Upper lobe of right lung (tissue), 1 donor: ENCODE data around the gene EXOC6. TPM values are rescaled to one million over a fixed set of nuclear protein-coding genes. Genes with fewer than 3 reads are reported as not detected.
A peak's percentile ranks its signal among the peaks of the same experiment; 100 is the strongest.

Experiments
- ATAC-seq: fragments of 200-7000 bp; cut with Tn5 transposase; one replicate; pipeline ENCODE4 v1.9.1; 2020; ENCODE audit warnings: mild to moderate bottlenecking, moderate library complexity
- DNase-seq: peaks from one replicate; pipeline ENCODE4 v3.0.0-alpha.2; 2020
- H3K27ac ChIP-seq: fragments of 200-600 bp; one replicate; pipeline ENCODE4 v1.8.0; 2022
- H3K27me3 ChIP-seq: fragments of 200-600 bp; one replicate; pipeline ENCODE4 v1.8.0; 2022; ENCODE audit warnings: mild to moderate bottlenecking
- H3K36me3 ChIP-seq: fragments of 200-600 bp; one replicate; pipeline ENCODE4 v1.8.0; 2022
- H3K4me1 ChIP-seq: fragments of 200-600 bp; one replicate; pipeline ENCODE4 v1.8.0; 2022
- H3K4me3 ChIP-seq: fragments of 200-600 bp; one replicate; pipeline ENCODE4 v1.8.0; 2022; ENCODE audit warnings: mild to moderate bottlenecking
- H3K9me3 ChIP-seq: fragments of 200-600 bp; one replicate; pipeline ENCODE4 v1.8.0; 2022
- intact Hi-C: fragments of 100-400 bp; cut with DNase I; formaldehyde crosslinking; loops from one replicate; pipeline ENCODE4 v1.11.0; 2022
- total RNA-seq: library from RNA; stranded (reverse); fragmentation: NEBNext Ultra II Directional; extraction: Animal tissue kit (Norgen Biotek cat#: 25700); gene quantifications from one replicate; pipeline ENCODE4 v1.2.1, GENCODE V29; 2021
- TF ChIP-seq, protein P1 (sequence below): fragments of 200-600 bp; IDR thresholded peaks from one replicate; pipeline ENCODE4 v1.8.0; 2022; ENCODE audit warnings: antibody characterized with exemption
- donor health status: DM: no; HTN: yes; CAD: no; lungs with severe emphysema.

The EXOC6 gene
- total RNA-seq, 1 donor from 2014 or later: 24.9 TPM

DNA sequence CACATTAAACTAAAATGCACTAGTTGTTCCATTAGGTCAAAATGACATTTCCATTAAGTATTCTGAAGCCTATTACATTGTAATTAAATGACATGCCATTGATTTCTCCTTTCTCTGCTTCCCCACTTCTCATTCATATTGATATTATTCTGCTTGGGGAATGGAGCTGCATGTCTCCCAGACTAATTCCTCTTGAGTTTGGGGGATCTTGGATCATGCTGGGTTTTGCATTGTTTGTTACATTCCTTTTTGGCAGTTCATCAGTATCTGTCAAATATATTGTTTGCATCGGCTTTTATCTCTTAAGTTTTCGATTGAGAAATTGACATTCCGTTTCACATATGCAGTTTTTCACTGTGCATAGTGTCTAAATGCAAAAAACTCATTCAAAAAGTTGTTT, 147.2 kb downstream of the EXOC6 start:
- Histone ChIP-seq H3K36me3 (no peaks in the 10 kb centered on the region), H3K4me1 (no peaks in the 10 kb centered on the region), H3K9me3 (no peaks in the 10 kb centered on the region), H3K27ac (no peak overlapping the region), H3K4me3 (no peak overlapping the region), H3K27me3 (no peaks in the 10 kb centered on the region)
- DNase-seq (no peak), ATAC-seq (no peak)
- TF ChIP-seq, protein P1, sequence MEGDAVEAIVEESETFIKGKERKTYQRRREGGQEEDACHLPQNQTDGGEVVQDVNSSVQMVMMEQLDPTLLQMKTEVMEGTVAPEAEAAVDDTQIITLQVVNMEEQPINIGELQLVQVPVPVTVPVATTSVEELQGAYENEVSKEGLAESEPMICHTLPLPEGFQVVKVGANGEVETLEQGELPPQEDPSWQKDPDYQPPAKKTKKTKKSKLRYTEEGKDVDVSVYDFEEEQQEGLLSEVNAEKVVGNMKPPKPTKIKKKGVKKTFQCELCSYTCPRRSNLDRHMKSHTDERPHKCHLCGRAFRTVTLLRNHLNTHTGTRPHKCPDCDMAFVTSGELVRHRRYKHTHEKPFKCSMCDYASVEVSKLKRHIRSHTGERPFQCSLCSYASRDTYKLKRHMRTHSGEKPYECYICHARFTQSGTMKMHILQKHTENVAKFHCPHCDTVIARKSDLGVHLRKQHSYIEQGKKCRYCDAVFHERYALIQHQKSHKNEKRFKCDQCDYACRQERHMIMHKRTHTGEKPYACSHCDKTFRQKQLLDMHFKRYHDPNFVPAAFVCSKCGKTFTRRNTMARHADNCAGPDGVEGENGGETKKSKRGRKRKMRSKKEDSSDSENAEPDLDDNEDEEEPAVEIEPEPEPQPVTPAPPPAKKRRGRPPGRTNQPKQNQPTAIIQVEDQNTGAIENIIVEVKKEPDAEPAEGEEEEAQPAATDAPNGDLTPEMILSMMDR: no peak
- intact Hi-C loops: no loop called here

DNA sequence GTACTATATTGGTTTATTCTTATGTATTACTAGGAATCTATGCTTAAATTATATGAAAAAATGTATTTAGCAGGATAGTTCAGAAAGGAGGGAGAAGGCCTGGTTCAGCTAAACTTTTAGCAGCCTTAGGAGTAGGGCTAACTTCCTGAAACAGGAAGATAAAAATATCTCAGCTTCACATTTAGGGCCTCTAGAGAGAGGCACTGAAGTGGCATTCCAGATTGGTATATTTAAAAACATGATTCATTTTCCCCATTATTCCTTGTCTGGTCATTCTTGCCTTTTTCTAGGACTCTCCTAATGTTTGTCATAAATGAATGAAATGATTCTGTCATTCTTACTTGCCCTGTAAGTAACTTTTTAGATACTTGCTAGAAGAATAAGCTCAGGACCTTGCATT, 149.3 kb downstream of the EXOC6 start:
- Histone ChIP-seq H3K27ac (no peak overlapping the region), H3K4me1 (no peaks in the 10 kb centered on the region), H3K36me3 (no peaks in the 10 kb centered on the region), H3K4me3 (no peak overlapping the region), H3K27me3 (no peaks in the 10 kb centered on the region), H3K9me3 (no peaks in the 10 kb centered on the region)
- no peak for DNase-seq
- ATAC-seq: no peak
- TF ChIP-seq, protein P1: no peak
- intact Hi-C loops: no loop called here

DNA sequence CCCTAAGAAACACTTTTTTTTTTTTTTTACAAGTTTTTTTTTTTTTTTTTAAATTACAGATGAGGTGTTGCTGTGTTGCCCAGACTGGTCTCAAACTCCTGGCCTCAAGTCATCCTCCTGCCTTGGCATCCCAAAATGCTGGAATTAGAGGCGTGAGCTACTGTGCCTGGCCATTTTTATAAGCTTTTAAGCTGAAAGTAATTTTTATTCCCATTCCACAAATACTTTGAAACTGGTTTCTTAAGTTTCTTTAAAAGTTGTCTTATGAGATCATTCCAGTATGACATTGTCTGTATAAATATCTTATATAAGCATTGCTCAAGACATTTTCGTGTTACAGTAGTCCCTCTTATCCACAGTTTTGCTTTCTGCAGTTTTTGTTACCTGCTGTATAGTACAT, 150.9 kb downstream of the EXOC6 start:
- TF ChIP-seq, protein P1: no peak
- Histone ChIP-seq H3K27ac (no peak overlapping the region), H3K4me1 (no peaks in the 10 kb centered on the region), H3K36me3 (no peaks in the 10 kb centered on the region), H3K4me3 (no peak overlapping the region), H3K27me3 (no peaks in the 10 kb centered on the region), H3K9me3 (no peaks in the 10 kb centered on the region)
- ATAC-seq: no peak
- intact Hi-C loops: no loop called here
- DNase-seq: no peak

DNA sequence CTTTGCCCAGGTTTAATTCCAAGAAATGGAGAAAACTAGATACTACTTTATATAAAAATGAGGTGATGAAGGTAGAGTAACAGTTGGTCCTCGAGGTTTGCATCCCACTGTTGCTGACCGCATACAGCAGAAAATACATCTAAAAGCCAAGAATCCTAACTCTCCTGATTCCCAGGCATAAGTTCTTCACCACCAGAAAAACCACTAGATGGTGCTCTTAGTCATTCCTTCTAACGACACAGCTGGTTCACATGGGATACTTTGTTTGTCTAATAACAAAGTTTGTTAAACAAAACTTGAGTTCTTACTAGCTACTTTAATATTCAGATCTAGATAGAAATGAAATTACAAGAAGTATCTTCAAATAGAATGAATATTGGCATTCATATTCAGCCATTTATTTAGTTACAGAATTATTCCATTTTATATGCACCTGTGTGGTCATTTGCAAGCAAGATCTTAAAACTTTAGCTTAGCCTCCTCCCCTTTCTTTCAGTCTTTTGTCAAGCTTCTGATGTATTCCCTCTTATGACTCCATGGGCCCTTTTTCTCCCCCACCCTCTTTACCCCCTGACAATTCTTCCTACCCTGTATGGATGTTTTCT, 158.2 kb downstream of the EXOC6 start:
- DNase-seq (no peak), ATAC-seq (peak; percentile 51)
- Histone ChIP-seq H3K4me3 (no peak overlapping the region), H3K36me3 (no peaks in the 10 kb centered on the region), H3K27ac (no peak overlapping the region), H3K4me1 (no peaks in the 10 kb centered on the region), H3K9me3 (no peaks in the 10 kb centered on the region), H3K27me3 (no peaks in the 10 kb centered on the region)
- TF ChIP-seq, protein P1: peak; percentile 57
- intact Hi-C loops: no loop called here

DNA sequence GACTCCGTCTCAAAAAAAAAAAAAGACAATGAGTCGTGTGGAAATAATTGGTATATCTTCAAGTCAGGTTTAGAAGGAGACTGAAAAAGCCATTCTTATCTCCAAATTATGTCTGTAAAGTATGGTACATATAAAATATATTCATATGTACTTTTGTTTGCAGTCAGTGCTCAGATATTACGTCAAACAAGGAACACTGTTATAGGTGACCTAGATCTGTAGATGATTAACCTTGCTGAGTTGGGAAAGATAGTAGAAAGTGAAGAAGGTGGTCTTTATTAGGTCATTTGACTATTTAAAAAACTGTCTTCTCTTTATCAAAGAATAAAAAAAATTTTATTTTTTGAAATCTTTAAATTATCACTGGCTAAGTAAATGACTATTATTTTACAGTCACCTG, 167.4 kb downstream of the EXOC6 start:
- Histone ChIP-seq H3K27ac (no peak overlapping the region), H3K36me3 (no peaks in the 10 kb centered on the region), H3K27me3 (no peaks in the 10 kb centered on the region), H3K4me3 (no peak overlapping the region), H3K4me1 (no peaks in the 10 kb centered on the region), H3K9me3 (no peaks in the 10 kb centered on the region)
- TF ChIP-seq, protein P1: no peak
- no peak for DNase-seq
- ATAC-seq: no peak
- intact Hi-C loops: no loop called here
